Prostate gland (tissue), 2 donors: ENCODE results near the gene ONECUT1. TPM values are rescaled to one million over a fixed set of nuclear protein-coding genes. Genes with fewer than 3 reads are reported as not detected.

ENCODE experiments used
- DNase-seq: peaks from one replicate; pipeline ENCODE4 v3.0.0-alpha.2; 2019; ENCODE audit warnings: low spot score
- H3K27ac ChIP-seq, 2 donors: fragments of 200-600 bp; sonication (generic); 2 replicates each; pipeline ENCODE4 v1.5.1; 2017 to 2019
- H3K27me3 ChIP-seq: fragments of 200-600 bp; sonication (generic); replicated peaks from 2 replicates; pipeline ENCODE4 v1.5.1; 2019; ENCODE audit not compliant: insufficient read depth
- H3K36me3 ChIP-seq, 2 donors: fragments of 200-600 bp; sonication (generic); 1 replicate in 1 of 2; 2 replicates in 1 of 2; pipeline versions ENCODE4 v1.5.1 to v1.8.1; 2017 to 2019
- H3K4me1 ChIP-seq: fragments of 200-600 bp; sonication (generic); replicated peaks from 2 replicates; pipeline ENCODE4 v1.5.1; 2019
- H3K4me3 ChIP-seq, 2 donors: fragments of 200-600 bp; sonication (generic); 2 replicates each; pipeline ENCODE4 v1.5.1; 2017 to 2019
- H3K9me3 ChIP-seq: fragments of 200-600 bp; sonication (generic); 2 replicates; pipeline ENCODE4 v1.5.1; 2017
- CTCF ChIP-seq, 4 experiments: fragments of 200-600 bp in 2 of 4; fragments of 450-650 bp in 2 of 4; sonication (generic) in 2 of 4; IDR thresholded peaks; 1 replicate in 3 of 4; 2 replicates in 1 of 4; pipeline ENCODE4 v1.5.1; 2016 to 2019; ENCODE audit warnings: antibody characterized with exemption in 4 of 4, mild to moderate bottlenecking in 2 of 4, moderate library complexity in 2 of 4
- POLR2A ChIP-seq: fragments of 450-650 bp; IDR thresholded peaks from one replicate; pipeline ENCODE4 v1.6.1; 2016; ENCODE audit warnings: antibody characterized with exemption, mild to moderate bottlenecking
- POLR2AphosphoS5 ChIP-seq: sonication (generic); formaldehyde crosslinking; IDR thresholded peaks from one replicate; pipeline ENCODE4 v1.6.1; 2017; ENCODE audit warnings: antibody characterized with exemption
- WGBS: methylation state at CpG from one replicate; pipeline ENCODE4 v1.1.5; 2018; 5-methylcytosine and 5-hydroxymethylcytosine counted together
- intact Hi-C: fragments of 100-400 bp; cut with DNase I; formaldehyde crosslinking; loops from one replicate; pipeline ENCODE4 v1.14.2; 2022
- total RNA-seq, 2 donors: library from RNA; depleted of rRNA; stranded (reverse); fragments of >200 nt; gene quantifications; one replicate each; pipeline ENCODE4 v1.1.0, GENCODE V29; 2016

The ONECUT1 gene
- total RNA-seq, 2 donors from 2014 or later: 1.3 TPM; not detected in 1

GRCh38 chr15:52738311-52738710, 51.8 kb downstream of the ONECUT1 start:
- Histone ChIP-seq H3K27ac (no peak overlapping the region), H3K36me3 (no peaks in the 10 kb centered on the region), H3K4me3 (no peak overlapping the region), H3K9me3 (no peaks in the 10 kb centered on the region), H3K4me1 (no peaks in the 10 kb centered on the region), H3K27me3 (no peaks in the 10 kb centered on the region)
- WGBS: 61% methylated on average over 4 of the region's 4 CpGs
- intact Hi-C loops: loop anchor here (5.0 to 10.0 kb wide), 3 partner anchors 214 to 481 kb away; partner anchors contain the start of gene MYO5A
- DNase-seq: no peak
- no peak for TF ChIP-seq POLR2AphosphoS5
- no peak for TF ChIP-seq POLR2A
- no peak for TF ChIP-seq CTCF (IDR thresholded peaks at IDR 0.05)

GRCh38 chr15:52737720-52738119, 52.4 kb downstream of the ONECUT1 start:
- Histone ChIP-seq H3K9me3 (no peaks in the 10 kb centered on the region), H3K4me3 (no peak overlapping the region), H3K27ac (no peak overlapping the region), H3K27me3 (no peaks in the 10 kb centered on the region), H3K4me1 (no peaks in the 10 kb centered on the region), H3K36me3 (no peaks in the 10 kb centered on the region)
- DNase-seq: no peak
- 85% methylated on average over 3 of the region's 3 CpGs for WGBS
- TF ChIP-seq CTCF (IDR thresholded peaks at IDR 0.05) (no peak), POLR2AphosphoS5 (no peak), POLR2A (no peak)
- intact Hi-C loops: loop anchor here (5.0 to 10.0 kb wide), 3 partner anchors 213 to 480 kb away; partner anchors contain the start of gene MYO5A

GRCh38 chr15:52735231-52736089, 54.7 kb downstream of the ONECUT1 start:
- WGBS: 53% methylated on average over 4 of the region's 4 CpGs
- no peak overlapping the region for H3K27ac ChIP-seq
- peak; percentile 76 for DNase-seq
- no peaks in the 10 kb centered on the region for H3K4me1 ChIP-seq
- no peaks in the 10 kb centered on the region for H3K27me3 ChIP-seq
- no peaks in the 10 kb centered on the region for H3K36me3 ChIP-seq
- intact Hi-C loops: loop anchor here (5.0 to 10.0 kb wide), 3 partner anchors 211 to 478 kb away; partner anchors contain the start of gene MYO5A
- TF ChIP-seq POLR2A (no peak), POLR2AphosphoS5 (peak; percentile 52), CTCF (IDR thresholded peaks at IDR 0.05) (peak; percentile 79 to 95 (median 82))
- no peak overlapping the region for H3K4me3 ChIP-seq
- H3K9me3 ChIP-seq: no peaks in the 10 kb centered on the region

GRCh38 chr15:52734329-52734728, 55.8 kb downstream of the ONECUT1 start:
- Histone ChIP-seq H3K4me1 (no peaks in the 10 kb centered on the region), H3K27ac (no peak overlapping the region), H3K36me3 (no peaks in the 10 kb centered on the region), H3K9me3 (no peaks in the 10 kb centered on the region), H3K27me3 (no peaks in the 10 kb centered on the region), H3K4me3 (no peak overlapping the region)
- no peak for DNase-seq
- intact Hi-C loops: loop anchor here (5.0 to 10.0 kb wide), 2 partner anchors 52 to 210 kb away; partner anchors contain the start of gene MYO5A
- no peak for TF ChIP-seq POLR2A
- no peak for TF ChIP-seq CTCF (IDR thresholded peaks at IDR 0.05)
- no peak for TF ChIP-seq POLR2AphosphoS5
- 67% methylated on average over 3 of the region's 3 CpGs for WGBS
